Measurements from ENCODE around the gene MCHR1.
"Not testable (repeated sequence)": the region's sequence is repeated elsewhere in the genome, so short reads cannot be mapped to it uniquely, and the experiment has no call there.

Gene MCHR1

DNA sequence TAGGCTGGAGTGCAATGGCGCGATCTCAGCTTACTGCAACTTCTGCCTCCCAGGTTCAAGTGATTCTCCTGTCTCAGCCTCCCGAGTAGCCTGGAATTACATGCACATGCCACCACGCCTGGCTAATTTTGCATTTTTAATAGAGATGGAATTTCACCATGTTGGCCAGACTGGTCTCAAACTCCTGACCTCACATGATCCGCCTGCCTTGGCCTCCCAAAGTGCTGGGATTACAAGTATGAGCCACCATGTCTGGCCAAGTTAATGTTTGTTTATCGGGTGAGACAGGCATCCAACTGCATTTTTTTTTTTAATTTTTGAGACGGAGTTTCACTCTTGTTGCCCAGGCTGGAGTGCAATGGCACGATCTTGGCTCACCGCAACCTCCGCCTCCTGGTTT, 22.6 kb upstream of the MCHR1 start:
- not testable (repeated sequence) for DNase-seq

DNA sequence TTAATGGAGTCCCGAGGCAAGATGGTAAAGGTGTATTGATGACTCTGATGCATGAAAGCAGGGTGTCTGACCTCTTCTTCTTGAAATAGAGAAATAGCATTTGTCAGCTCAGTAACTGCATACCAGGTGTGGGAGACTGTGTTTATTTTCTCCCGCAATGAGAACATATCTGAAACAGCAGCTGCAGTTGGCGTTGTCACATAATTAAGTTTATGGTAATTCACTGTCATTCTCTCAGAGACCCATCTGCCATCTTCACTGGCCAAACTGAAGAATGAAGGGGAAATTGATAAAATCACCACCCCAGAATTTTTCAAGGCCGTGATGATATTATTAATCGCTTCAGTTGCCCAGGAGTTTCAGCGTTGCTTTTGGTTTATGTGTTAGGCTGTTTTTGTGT, 20.1 kb upstream of the MCHR1 start:
- no peak for DNase-seq

DNA sequence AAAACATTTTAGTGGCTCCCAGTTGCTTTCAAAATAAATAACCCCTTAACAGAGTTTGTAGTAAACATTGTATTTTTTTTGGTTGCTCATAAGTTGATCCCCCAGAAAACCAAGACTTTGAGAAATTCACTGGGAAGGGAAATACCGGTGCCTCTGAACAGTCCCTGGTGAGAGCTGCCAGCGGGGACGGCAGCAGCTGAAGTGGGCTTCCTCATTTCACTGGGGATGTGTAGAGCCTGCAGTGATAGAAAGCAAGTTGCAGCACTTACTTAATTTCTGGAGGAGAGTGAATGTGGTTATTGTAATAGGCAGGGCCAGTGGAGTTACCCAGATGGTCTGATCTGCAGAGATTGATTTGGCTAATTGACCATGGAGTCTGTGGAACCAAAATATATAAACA, 18.6 kb upstream of the MCHR1 start:
- DNase-seq: no peak

DNA sequence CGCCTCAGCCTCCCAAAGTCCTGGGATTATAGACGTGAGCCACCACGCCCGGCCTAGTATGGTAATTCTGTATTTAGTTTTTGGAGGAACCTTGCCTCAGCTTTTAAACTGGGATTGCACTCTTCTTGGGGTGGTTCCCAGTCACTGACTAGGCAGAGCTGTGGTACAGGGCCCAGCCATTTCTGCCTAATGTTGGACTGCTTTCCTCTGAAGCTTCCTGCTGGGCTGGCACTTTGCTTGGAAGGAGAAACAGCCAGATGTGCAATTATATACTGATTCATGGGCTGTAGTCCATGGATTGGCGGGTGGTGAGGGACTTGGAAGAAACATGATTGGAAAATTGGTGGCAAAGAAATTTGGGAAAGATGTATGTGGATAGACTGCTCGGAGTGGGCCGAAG, 17.6 kb upstream of the MCHR1 start:
- no peak for DNase-seq

DNA sequence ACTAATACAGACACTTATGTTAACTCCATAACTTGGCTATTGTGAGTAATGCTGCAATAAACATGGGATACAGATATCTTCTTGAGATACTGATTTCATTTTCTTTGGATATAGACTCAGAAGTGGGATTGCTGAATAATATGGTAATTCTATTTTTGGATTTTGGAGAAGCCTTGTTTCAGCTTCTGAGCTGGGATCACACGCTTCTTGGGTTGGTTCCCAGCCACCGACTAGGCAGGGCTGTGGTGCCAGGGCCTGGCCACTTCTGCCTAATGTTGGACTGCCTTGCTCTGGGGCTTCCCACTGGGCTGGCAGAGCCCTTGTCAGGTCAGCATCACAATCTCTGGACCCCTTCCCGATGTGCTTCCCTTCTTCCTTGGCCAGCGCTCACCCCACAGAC, 14.0 kb upstream of the MCHR1 start:
- no peak for DNase-seq

DNA sequence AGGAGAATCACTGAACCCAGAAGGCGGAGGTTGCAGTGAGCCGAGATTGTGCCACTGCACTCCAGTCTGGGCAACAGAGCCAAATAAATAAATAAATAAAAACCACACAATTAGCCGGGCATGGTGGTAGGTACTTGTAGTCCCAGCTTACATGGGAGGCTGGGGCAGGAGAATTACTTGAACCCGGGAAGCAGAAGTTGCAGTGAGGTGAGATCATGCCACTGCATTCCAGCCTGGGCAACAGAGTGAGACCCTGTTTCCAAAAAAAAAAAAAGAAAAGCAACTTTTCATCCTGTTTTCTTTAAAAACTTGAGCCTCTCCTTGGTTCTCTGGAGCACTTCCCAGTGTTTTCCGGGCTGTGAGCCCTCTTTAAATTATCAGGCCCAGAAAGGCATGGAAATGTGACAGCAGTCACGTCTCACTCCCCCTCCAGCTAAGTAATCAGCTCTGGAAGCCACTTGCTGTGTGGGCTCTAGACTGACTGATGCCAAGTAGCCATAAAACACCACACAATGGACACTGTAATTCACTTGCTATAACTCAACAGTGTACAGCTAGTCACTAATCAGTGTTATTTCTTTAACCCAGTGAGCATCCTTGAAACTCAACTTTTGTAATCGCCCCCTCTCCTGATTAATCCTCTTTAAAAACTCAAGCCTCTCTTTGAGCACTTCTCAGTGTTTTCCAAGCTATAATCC, 13.0 kb upstream of the MCHR1 start:
- DNase-seq: no peak

DNA sequence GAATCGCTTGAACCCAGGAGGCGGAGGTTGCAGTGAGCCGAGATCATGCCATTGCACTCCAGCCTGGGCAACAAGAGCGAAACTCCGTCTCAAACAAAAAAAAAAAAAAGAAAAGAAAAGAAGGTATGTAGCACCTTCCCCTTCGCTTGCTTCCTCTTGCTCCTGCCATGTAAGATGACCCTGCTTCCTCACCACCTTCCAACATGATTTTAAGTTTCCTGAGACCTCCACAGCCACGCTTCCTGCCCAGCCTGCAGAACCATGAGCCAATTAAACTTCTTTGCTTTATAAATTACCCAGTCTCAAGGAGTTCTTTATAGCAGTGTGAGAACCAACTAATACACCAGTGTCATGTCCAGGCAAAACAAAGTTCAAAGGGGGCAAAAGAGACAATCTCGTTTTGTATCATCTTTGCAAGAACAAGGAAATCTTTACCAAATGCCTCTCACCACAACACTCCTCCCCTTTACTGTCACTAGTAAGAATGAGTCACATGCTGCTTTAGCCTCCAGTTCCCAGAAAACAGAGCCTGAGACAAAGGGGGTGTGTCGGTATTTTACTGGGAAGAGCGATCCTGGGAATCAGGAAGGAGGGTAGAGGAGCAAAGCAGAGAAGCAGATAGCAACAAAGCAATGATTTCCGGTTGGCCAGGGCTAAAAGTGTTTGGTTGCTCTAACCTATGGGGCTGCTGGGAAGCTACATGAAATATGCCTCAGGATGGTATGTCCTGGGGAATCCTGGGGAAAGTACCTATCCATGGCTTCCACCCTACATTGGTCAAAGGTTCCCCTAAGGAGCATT, 10.5 kb upstream of the MCHR1 start:
- DNase-seq: peak; percentile 48 to 58

DNA sequence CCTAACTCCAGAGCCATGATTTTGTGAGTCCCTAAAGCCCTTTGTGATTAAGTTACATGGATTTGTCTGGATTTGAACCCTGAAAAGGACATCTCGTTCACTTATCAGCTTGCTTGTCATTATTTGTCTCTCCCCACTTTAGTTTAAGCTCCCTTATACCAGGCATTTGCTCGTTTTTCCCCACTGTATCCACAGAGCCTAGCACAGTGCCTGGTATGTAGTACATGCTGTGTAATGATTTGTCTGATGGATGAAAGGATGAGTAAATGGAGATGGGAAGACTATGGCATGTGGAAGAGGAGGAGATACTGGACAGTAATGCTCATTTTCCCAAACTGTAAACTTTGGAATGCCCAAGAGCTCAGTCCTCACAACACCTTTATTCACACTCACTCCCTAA, 9.2 kb upstream of the MCHR1 start:
- DNase-seq: no peak

DNA sequence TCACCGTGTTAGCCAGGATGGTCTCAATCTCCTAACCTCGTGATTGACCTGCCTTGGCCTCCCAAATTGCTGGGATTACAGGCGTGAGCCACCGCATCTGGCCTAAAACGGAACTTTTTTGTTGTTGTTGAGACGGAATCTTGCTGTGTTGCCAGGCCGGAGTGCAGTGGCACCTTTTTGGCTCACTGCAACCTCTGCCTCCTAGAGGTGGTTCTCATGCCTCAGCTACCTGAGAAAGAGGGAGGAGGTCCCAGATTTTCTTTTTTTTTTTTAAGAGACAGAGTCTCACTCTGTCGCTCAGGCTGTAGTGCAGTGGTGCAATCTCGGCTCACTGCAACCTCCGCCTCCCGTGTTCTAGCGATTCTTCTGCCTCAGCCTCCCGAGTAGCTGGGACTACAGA, 7.9 kb upstream of the MCHR1 start:
- no peak for DNase-seq

DNA sequence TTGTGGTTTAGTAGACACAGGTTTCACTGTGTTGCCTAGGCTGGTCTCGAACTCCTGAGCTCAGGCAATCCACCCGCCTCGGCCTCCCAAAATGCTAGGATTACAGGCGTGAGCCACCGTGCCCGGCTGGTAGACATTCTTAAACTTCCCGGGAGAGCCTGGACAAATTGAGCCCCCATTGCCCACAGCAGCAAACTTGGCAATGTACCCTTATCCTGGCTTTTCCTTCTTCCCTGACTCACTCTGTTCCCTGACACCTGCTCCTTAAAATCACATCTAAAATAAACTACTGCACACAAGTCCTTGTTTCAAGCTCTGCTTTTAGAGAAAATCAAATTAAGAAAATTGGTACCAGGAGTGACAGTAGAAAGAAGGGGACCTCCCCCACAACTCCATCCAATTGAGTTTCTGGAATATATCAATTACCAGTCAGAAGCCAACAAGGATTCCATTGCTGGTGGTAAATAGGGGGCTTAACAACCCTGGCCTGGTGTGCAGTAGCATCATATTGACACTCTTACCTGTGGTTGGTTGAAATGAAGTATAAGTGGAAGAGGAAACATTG, 7.4 kb upstream of the MCHR1 start:
- DNase-seq: no peak

DNA sequence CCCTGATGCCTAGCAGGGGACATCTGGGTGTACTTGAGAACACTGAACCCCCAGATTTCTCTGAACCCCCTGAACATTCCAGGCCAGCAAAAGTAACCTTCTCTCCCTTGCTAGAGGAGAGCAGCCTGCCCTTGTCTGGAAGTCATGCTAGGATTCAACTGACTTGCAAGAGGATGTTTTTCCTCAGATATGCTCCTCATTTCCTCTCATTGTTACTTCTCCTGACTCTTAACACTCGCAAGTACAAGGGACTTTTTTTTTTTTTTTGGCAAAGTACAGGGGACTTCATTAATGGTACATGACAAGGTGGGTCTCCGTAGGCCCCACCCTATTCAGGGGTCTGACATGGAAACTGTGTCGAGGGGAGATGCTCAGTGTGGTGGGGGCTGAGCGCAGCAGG, 6.3 kb upstream of the MCHR1 start:
- no peak for DNase-seq

DNA sequence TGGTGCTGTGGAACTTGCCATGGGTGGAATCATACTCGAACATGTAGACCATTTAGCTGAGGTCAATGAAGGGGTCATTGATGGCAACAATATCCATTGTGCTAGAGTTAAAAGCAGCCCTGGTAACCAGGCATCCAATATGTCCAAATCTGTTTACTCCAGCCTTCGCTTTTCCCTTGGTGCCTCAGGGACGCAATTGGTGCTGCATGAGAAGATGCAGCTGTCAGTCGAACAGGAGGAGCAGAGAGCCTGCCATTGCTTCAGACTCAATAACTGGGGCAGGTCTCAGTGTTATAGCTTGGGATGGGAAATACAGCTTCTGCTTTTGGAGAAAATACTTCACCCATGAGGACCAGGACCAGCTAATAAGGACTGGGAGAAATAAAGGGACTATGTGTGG, 5.0 kb upstream of the MCHR1 start:
- DNase-seq: no peak

DNA sequence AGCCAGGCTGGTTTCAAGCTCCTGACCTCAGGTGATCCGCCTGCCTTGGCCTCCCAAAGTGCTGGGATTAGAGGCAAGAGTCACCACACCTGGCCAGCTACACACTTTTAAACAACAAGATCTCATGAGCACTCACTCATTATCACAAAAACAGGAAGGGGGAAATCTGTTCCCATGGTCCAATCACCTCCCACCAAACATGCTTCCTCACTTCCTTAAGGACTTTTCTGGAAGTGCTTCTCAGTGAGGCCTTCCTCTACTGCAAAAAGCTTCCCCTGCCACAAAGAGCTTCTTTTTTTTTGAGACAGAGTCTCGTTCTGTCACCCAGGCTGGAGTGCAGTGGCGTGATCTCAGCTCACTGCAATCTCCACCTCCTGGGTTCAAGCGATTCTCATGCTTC, 3.1 kb upstream of the MCHR1 start:
- DNase-seq: not testable (repeated sequence)

DNA sequence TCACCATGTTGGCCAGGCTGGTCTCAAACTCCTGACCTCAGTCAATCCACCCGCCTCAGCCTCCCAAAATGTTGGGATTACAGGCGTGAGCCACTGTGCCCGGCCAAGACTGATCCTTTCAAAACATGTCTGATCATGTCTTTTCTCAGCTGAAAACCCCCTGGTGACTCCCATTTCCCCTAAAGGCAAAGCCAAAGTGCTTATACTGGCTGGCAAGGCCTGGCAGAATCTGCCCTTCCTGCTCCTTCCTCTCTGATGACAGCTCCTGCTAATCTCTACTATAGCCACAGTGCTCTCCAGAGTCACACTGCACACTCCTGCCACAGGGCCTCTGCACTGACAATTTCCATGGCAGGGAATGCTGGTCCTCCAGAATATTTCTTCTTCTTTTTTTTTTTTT, 2.6 kb upstream of the MCHR1 start:
- DNase-seq: no peak

DNA sequence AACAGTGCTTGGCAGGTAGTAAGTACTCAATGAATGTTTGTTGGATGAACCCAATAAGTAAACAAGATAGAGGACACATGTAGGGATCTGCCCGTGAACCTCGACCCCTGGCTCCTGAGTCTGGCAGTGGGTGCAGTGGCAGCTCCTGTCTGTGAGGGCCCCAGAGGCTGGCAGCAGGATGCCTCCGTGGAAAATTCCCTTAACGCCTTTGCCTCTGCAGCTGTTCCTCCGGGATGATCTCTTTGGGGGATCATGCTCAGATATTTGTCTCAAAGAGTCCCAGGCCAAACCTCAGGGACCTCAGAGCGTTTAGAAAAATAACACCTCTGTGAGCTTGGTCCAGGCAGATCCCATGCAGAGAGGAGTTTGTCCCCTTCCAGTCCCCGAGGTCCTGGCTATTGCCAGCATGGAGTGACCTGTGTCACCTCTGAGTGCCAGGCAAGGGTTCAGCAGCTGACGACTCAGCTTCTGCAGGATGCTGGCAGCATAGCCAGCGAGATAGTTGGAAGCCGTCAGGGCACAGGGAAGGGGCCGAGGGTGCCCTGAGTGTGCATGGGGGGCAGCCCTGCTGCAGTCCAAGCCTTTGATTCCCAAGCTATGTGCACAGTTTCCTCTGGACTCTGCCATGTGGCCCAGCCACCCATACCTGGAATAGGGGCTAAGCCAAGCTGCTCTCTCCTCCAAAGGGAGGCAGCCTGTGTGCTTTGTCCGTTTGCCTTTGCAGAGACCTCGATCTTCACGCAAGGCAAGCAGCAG, 613 bp upstream of the MCHR1 start:
- no peak for DNase-seq

DNA sequence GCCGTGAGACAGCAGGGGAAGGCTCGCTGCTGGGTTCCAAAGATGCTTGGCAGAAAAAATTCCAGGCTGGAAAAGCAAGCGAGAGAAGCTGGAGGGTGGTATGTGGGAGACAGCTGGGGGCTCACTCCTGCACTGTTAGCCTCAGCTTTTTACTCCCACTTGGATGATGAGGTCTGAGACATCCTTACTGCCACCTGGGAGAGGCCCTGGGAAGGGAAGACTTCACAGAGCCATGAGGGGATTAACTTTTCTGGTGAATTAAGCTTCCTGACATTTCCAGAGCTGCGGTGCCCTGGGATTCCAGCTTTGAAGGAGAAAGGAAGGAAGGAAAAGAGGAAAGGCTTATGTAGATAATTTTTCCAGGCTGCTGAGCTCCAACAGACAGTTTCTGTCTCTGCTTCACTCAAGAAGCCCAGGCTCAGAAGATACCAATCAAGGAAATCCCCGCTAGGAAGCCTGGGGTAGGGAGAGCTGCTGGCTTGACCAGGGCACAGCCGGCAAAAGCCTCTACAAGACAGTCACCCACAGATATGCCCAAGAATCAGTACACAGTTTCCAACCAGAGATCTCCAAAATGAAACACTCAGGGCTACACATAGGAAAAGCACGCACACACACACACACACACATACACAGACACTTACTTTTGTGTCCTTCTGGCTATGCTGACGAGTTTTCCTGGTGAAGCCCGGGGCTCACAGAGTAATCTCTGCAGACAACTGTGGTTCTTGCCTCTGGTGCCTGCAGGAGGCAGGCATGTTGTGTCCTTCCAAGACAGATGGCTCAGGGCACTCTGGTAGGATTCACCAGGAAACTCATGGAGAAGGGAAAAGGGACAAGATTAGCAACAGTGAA, 907 bp downstream of the MCHR1 start:
- DNase-seq: no peak

DNA sequence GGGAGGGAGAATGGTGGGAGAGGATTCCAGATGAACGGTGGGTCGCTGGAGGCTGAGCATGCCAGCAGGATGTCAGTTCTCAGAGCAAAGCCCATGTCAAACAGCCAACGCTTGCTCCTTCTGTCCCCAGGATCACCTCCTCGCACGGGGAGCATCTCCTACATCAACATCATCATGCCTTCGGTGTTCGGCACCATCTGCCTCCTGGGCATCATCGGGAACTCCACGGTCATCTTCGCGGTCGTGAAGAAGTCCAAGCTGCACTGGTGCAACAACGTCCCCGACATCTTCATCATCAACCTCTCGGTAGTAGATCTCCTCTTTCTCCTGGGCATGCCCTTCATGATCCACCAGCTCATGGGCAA, 1.5 kb downstream of the MCHR1 start:
- no peak for DNase-seq

DNA sequence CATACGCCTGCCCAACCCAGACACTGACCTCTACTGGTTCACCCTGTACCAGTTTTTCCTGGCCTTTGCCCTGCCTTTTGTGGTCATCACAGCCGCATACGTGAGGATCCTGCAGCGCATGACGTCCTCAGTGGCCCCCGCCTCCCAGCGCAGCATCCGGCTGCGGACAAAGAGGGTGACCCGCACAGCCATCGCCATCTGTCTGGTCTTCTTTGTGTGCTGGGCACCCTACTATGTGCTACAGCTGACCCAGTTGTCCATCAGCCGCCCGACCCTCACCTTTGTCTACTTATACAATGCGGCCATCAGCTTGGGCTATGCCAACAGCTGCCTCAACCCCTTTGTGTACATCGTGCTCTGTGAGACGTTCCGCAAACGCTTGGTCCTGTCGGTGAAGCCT, 2.2 kb downstream of the MCHR1 start:
- DNase-seq: no peak

DNA sequence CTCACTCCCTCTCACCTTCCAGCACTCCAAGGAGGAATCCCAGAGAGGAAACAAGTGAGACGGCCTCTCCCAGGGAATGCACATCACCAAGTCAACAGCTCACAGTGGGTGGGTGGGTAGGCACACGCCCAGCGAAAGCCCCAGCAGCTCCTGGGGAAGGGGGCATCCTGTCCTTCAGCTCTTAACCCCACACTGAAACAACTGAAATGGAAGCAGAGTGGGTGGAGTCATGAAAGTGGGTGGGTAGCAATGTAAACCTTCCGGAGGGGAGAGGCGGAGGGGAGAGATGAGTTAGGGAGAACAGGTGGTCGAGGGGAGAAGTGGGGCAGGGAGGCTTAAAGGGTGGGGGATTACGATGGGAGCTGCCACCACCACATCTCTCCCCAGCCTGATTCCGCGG, 5.4 kb downstream of the MCHR1 start:
- DNase-seq: no peak

DNA sequence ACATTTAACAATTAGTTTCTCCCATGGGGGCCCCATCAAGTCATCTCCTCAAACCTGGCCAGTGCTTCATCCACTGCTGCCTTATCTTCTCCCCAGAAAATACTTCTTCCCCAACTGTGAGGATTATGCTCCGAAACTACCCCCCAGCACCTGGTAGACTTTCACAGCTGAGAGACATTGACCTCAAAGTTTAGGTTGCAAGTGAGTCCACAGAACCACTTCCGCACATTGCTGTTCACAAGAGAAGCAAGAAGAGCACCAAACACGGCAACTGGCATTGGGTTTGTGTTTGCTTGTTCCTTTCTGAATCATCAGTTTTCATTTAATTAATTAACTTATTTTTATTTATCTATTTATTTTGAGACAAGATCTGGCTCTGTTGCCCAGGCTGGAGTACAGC, 6.1 kb downstream of the MCHR1 start:
- DNase-seq: no peak

DNA sequence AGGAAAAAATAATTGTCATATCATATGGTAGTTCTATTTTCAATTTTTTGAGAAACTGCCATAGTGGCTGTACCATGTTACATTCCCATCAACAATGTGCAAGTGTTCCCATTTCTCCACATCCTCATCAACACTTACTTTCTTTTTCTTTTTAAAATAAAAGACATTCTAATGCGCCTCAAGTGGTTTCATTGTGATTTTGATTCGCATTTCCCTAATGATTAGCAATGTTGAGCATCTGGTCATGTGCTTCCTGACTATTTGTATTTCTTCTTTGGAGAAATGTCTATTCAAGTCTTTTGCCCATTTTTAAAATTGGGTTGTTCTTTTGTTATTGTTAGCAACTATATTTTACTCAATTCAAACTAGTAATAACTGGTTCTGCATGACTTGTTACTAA, 8.4 kb downstream of the MCHR1 start:
- no peak for DNase-seq

DNA sequence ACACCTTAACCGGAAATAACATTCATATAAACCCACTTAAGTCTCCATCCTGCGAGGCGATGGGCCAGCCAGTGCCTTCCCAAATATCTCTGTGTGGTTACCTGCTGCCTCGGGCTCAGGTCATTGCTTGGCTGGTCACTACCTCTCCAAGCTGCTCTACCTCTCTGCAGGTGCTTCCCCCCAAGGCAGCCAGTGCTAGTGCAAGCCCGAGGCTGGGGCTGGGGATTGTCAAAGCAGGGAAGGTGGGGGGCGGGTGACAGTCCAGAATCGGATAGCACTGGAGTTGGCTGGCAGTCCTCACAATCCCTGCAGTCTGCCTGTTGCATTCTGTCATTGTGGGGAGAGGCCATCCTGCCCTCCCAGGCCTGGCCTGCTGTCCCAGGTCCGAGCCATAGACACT, 11.1 kb downstream of the MCHR1 start:
- DNase-seq: no peak

DNA sequence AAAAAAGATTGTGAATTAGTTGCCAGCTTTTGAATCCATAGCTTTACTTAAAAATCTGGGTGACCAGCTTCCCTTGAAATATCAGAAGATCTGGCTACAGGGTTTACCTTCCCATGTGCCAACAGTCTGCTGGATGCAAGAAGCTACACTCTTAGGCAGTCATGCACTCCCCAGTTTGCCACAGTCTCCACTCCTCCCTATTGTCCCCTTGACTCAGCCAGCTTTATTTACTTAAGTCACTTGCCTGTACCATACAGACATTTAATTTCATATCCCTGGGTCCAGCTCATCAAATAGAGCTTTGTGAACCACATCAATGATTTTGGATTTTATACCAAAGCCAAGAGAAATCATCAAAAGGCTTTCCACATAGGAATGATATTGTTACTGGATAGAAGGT, 12.2 kb downstream of the MCHR1 start:
- DNase-seq: no peak

All from activated T-cell treated with anti-CD3 and anti-CD28 coated beads, Interleukin-2, amount 50 U/mL, for 48 hours (primary cell).